K562 (cell line): ENCODE measurements around the gene TAF12. TPM values are rescaled to one million over a fixed set of nuclear protein-coding genes. Genes with fewer than 3 reads are reported as not detected.

Experiments used
- ATF1 ChIP-seq, 2 experiments: fragments of 450-650 bp in 1 of 2; IDR thresholded peaks; 2 replicates each; pipeline ENCODE4 v1.6.1; 2016; ENCODE audit warnings: missing compliant biosample characterization in 1 of 2, missing genetic modification characterization in 1 of 2
- BDP1 ChIP-seq: IDR thresholded peaks from 3 replicates; pipeline ENCODE4 v1.6.1; 2011; ENCODE audit not compliant: insufficient read length, insufficient read depth
- CBX1 ChIP-seq: sonication (generic); IDR thresholded peaks from 2 replicates; pipeline ENCODE4 v1.6.1; 2016; ENCODE audit warnings: antibody characterized with exemption, low read depth, mild to moderate bottlenecking
- CGGBP1 ChIP-seq: fragments of 250-450 bp; sonication (Bioruptor Pico); IDR thresholded peaks from 2 replicates; pipeline ENCODE4 v1.9.0; 2021; ENCODE audit warnings: mild to moderate bottlenecking
- CTCFL ChIP-seq: IDR thresholded peaks from 2 replicates; pipeline ENCODE4 v1.6.1; 2011; ENCODE audit warnings: borderline replicate concordance, low read depth, mild to moderate bottlenecking, moderate library complexity, low read length; ENCODE audit not compliant: insufficient read depth, poor library complexity, severe bottlenecking
- DMBX1 ChIP-seq: fragments of 250-450 bp; sonication (Bioruptor Pico); IDR thresholded peaks from 2 replicates; pipeline ENCODE4 v1.8.0; 2022; ENCODE audit warnings: inconsistent platforms, mild to moderate bottlenecking, moderate library complexity, borderline replicate concordance
- E4F1 ChIP-seq: fragments of 250-450 bp; sonication (Bioruptor Pico); IDR thresholded peaks from 2 replicates; pipeline ENCODE4 v1.5.0; 2021; ENCODE audit warnings: mild to moderate bottlenecking, borderline replicate concordance
- FOXM1 ChIP-seq, 2 experiments: fragments of 450-650 bp in 1 of 2; sonication (generic) in 1 of 2; formaldehyde crosslinking in 1 of 2; IDR thresholded peaks; 2 replicates each; pipeline versions ENCODE4 v1.6.1 to v1.9.0; 2017 to 2022; ENCODE audit warnings: low read depth in 2 of 2, mild to moderate bottlenecking in 2 of 2, missing genetic modification reagents in 1 of 2, moderate library complexity in 1 of 2
- HDAC2 ChIP-seq: fragments of 450-650 bp; IDR thresholded peaks from 2 replicates; pipeline ENCODE4 v1.6.1; 2016; ENCODE audit warnings: mild to moderate bottlenecking
- HDGF ChIP-seq: fragments of 450-650 bp; IDR thresholded peaks from 2 replicates; pipeline ENCODE4 v1.6.1; 2016
- MAFG ChIP-seq: fragments of 450-650 bp; conservative IDR thresholded peaks from 2 replicates; pipeline ENCODE4 v1.6.1; 2016; ENCODE audit warnings: missing genetic modification characterization, missing compliant biosample characterization
- MTA3 ChIP-seq: fragments of 450-650 bp; formaldehyde crosslinking; IDR thresholded peaks from 2 replicates; pipeline ENCODE4 v1.6.1; 2017; ENCODE audit warnings: mild to moderate bottlenecking, borderline replicate concordance
- PHF8 ChIP-seq: fragments of 200-600 bp; sonication (generic); IDR thresholded peaks from 2 replicates; pipeline ENCODE4 v1.6.1; 2012; ENCODE audit warnings: mixed run types, mild to moderate bottlenecking, inconsistent platforms, low read length, moderate library complexity, borderline replicate concordance
- PPARD ChIP-seq: fragments of 250-450 bp; sonication (Bioruptor Pico); IDR thresholded peaks from 2 replicates; pipeline ENCODE4 v1.8.0; 2022; ENCODE audit warnings: inconsistent platforms, mild to moderate bottlenecking, moderate library complexity
- ZFP36 ChIP-seq: fragments of 150-350 bp; IDR thresholded peaks from 2 replicates; pipeline ENCODE4 v1.6.1; 2018; ENCODE audit warnings: low read length, low read depth; ENCODE audit not compliant: partially characterized antibody
- ZNF239 ChIP-seq: fragments of 250-450 bp; sonication (Bioruptor Pico); IDR thresholded peaks from 2 replicates; pipeline ENCODE4 v1.4.0; 2020; ENCODE audit warnings: mild to moderate bottlenecking
- ZNF384 ChIP-seq: IDR thresholded peaks from 2 replicates; pipeline ENCODE4 v1.6.1; 2012; ENCODE audit warnings: low read depth, low read length, improper control_type of control experiment
- ZNF639 ChIP-seq, 2 experiments: fragments of 200-800 bp in 1 of 2; sonication (Bioruptor generic) in 1 of 2; sonication (generic) in 1 of 2; formaldehyde crosslinking in 1 of 2; IDR thresholded peaks in 1 of 2; conservative IDR thresholded peaks in 1 of 2; 2 replicates each; pipeline versions ENCODE4 v1.5.0 to v1.6.1; 2016 to 2020; ENCODE audit warnings: missing compliant biosample characterization in 1 of 2, missing genetic modification characterization in 1 of 2, missing genetic modification reagents in 1 of 2
- polyA plus RNA-seq, 8 experiments: library from polyadenylated mRNA; depleted of rRNA in 4 of 8; stranded (reverse) in 5 of 8; unstranded in 3 of 8; fragments of >200 nt; fragmentation: Nextera tagmentation in 2 of 8; fragmentation: Illumina TruSeq in 1 of 8; extraction: Ambion mirVana in 2 of 8; extraction: Trizol in 1 of 8; gene quantifications; 2 replicates each; pipeline versions ENCODE4 v1.2.1 to v1.2.3, GENCODE V29; 2011 to 2014; ENCODE audit warnings: inconsistent platforms in 1 of 8, missing spikeins in 1 of 8
- total RNA-seq, 7 experiments: library from RNA; depleted of rRNA in 6 of 7; stranded (reverse); fragments of >200 nt in 6 of 7; fragmentation: Illumina TruSeq in 2 of 7; extraction: Trizol in 2 of 7; gene quantifications; 2 replicates each; pipeline versions ENCODE4 v1.2.1 to v1.2.3, GENCODE V29; 2011 to 2021; ENCODE audit warnings: low replicate concordance in 1 of 7

TAF12 gene
- total and polyA plus RNA-seq, 9 of the 15 experiments (the other 6 are each of a cell fraction or from before 2014, with no cell fraction given) = 31.6 to 89.0 (median 50.5) TPM

GRCh38 chr1:28648008-28648473 is 5.2 kb upstream of the TAF12 start (continued):
- no peak for TF ChIP-seq FOXM1 (IDR thresholded peaks at IDR 0.05; ENCODE audit: low read depth)
- no peak for TF ChIP-seq FOXM1 (CRISPR knock-in tag; IDR thresholded peaks at IDR 0.05; ENCODE audit: low read depth)
- no peak for TF ChIP-seq CBX1
- no peak; the same call in 1 of the 2 replicates for TF ChIP-seq MAFG (tag)
- TF ChIP-seq ATF1 (CRISPR knock-in tag; IDR thresholded peaks at IDR 0.05) = no peak
- TF ChIP-seq ATF1 (tag; IDR thresholded peaks at IDR 0.05) = peak; percentile 75
- TF ChIP-seq BDP1 = no peak
- TF ChIP-seq ZNF239 (CRISPR knock-in tag) = no peak; the same call in 1 of the 2 replicates
- TF ChIP-seq CGGBP1 = peak; percentile 76; the same call in 1 of the 2 replicates
- TF ChIP-seq HDGF = no peak
- no peak for TF ChIP-seq MTA3
- no peak for TF ChIP-seq PPARD (CRISPR knock-in tag)
- TF ChIP-seq ZNF639 (CRISPR knock-in tag; conservative IDR thresholded peaks at IDR 0.05 in 1 of 2, IDR thresholded peaks at IDR 0.05 in 1 of 2) = peak in 1 of 2 experiments; percentile 76; a peak in 2 of 4 replicates
- TF ChIP-seq ZFP36 = no peak
- peak; percentile 67 for TF ChIP-seq HDAC2
- TF ChIP-seq E4F1 (CRISPR knock-in tag) = peak; percentile 80; the same call in 1 of the 2 replicates
- TF ChIP-seq CTCFL = no peak
- TF ChIP-seq ZNF384 = no peak
- peak; percentile 68; the same call in 1 of the 2 replicates for TF ChIP-seq PHF8
- TF ChIP-seq DMBX1 (CRISPR knock-in tag) = no peak; the same call in none of the 2 replicates
